Fibroblast of lung (primary cell): Measurements from ENCODE around the gene JAM2. TPM values are rescaled to one million over a fixed set of nuclear protein-coding genes. Genes with fewer than 3 reads are reported as not detected.

ENCODE experiments used
- DNase-seq, 2 donors: peaks; one replicate each; pipeline versions ENCODE4 v3.0.0 to v3.0.0-alpha.2; 2010; ENCODE audit warnings: low read depth in 2 of 2
- H2AFZ ChIP-seq: 2 replicates; pipeline ENCODE4 v1.5.1; 2012; ENCODE audit warnings: low read length, control low read depth, inconsistent platforms
- H3K27ac ChIP-seq: 2 replicates; pipeline ENCODE4 v1.5.1; 2011; ENCODE audit warnings: low read length, control low read depth; ENCODE audit not compliant: insufficient read depth
- H3K27me3 ChIP-seq: 2 replicates; pipeline ENCODE4 v1.5.1; 2011; ENCODE audit warnings: mild to moderate bottlenecking, low read length; ENCODE audit not compliant: control insufficient read depth, insufficient read depth
- H3K36me3 ChIP-seq: 2 replicates; pipeline ENCODE4 v1.5.1; 2011; ENCODE audit warnings: low read length; ENCODE audit not compliant: control insufficient read depth, insufficient read depth
- H3K4me1 ChIP-seq: 2 replicates; pipeline ENCODE4 v1.5.1; 2011; ENCODE audit warnings: low read length; ENCODE audit not compliant: control insufficient read depth, insufficient read depth; ENCODE audit errors: extremely low read depth
- H3K4me2 ChIP-seq: 2 replicates; pipeline ENCODE4 v1.5.1; 2011; ENCODE audit warnings: low read length, control low read depth; ENCODE audit not compliant: insufficient read depth; ENCODE audit errors: extremely low read depth
- H3K4me3 ChIP-seq, 4 experiments: fragments of 200-600 bp in 1 of 4; sonication (generic) in 1 of 4; replicated peaks in 1 of 4; 2 replicates each; pipeline ENCODE4 v1.5.1; 2011 to 2016; ENCODE audit warnings: low read length in 4 of 4, low read depth in 3 of 4, mild to moderate bottlenecking in 3 of 4, control low read depth in 2 of 4, inconsistent platforms in 1 of 4, mixed read lengths in 1 of 4; ENCODE audit not compliant: insufficient read depth in 1 of 4; ENCODE audit errors: control extremely low read depth in 1 of 4
- H3K79me2 ChIP-seq: 2 replicates; pipeline ENCODE4 v1.5.1; 2012; ENCODE audit warnings: mild to moderate bottlenecking, low read length, inconsistent platforms; ENCODE audit not compliant: control insufficient read depth, insufficient read depth
- H3K9ac ChIP-seq: 2 replicates; pipeline ENCODE4 v1.5.1; 2011; ENCODE audit warnings: mild to moderate bottlenecking, low read length, control low read depth; ENCODE audit not compliant: insufficient read depth
- H3K9me3 ChIP-seq: 2 replicates; pipeline ENCODE4 v1.5.1; 2012; ENCODE audit warnings: low read depth, low read length; ENCODE audit not compliant: control insufficient read depth, insufficient read depth
- H4K20me1 ChIP-seq: 2 replicates; pipeline ENCODE4 v1.5.1; 2011; ENCODE audit warnings: low read length; ENCODE audit not compliant: control insufficient read depth, insufficient read depth; ENCODE audit errors: extremely low read depth
- EZH2 ChIP-seq: IDR thresholded peaks from 2 replicates; pipeline ENCODE4 v1.5.1; 2012; ENCODE audit warnings: low read length, control low read depth, mild to moderate bottlenecking; ENCODE audit errors: missing control alignments
- polyA plus RNA-seq, 2 donors: library from polyadenylated mRNA; depleted of rRNA in 1 of 2; stranded (reverse) in 1 of 2; unstranded in 1 of 2; fragments of >200 nt; gene quantifications; 2 replicates each; pipeline ENCODE4 v1.2.1, GENCODE V29; 2011 to 2012; ENCODE audit warnings: missing spikeins in 1 of 2
- total RNA-seq: library from RNA; depleted of rRNA; stranded (reverse); fragments of >200 nt; gene quantifications from 2 replicates; pipeline ENCODE4 v1.2.1, GENCODE V29; 2014
- TF ChIP-seq, protein P1 (sequence below), 2 donors: IDR thresholded peaks in 1 of 2; conservative IDR thresholded peaks in 1 of 2; 1 replicate in 1 of 2; 2 replicates in 1 of 2; pipeline ENCODE4 v1.5.1; 2011 to 2012; ENCODE audit warnings: low read length in 2 of 2, control low read depth in 1 of 2, inconsistent platforms in 1 of 2, low read depth in 1 of 2, mild to moderate bottlenecking in 1 of 2

The JAM2 gene
- total and polyA plus RNA-seq, 2 donors (not counting 1 experiment from before 2014, with no cell fraction given), result 1.4 to 2.1 TPM

DNA sequence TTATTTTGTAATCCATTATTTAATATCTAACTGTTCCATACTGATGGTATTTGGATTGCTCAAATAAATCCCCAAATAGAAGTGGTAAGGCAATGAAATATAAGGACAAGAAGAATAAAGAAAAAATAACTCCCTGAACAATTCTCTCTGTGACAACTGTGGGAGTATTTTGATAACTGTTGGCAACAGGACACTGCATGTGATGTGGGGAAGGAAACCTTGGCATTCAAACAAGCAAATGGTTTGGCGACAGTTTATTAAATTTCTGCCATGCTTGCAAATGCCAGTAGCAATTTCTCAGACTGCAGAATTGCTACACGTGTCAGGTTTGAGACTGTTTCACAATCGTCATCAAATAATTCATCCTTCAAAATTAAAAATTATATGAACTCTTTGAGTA, 23.2 kb upstream of the JAM2 start:
- Histone ChIP-seq H3K79me2 (no peaks in the 10 kb centered on the region), H3K9me3 (no peaks in the 10 kb centered on the region), H3K36me3 (no peaks in the 10 kb centered on the region), H3K4me1 (no peaks in the 10 kb centered on the region), H4K20me1 (no peaks in the 10 kb centered on the region), H3K4me3 (no peak overlapping the region), H3K27me3 (no peaks in the 10 kb centered on the region), H3K9ac (no peak overlapping the region), H3K4me2 (no peak overlapping the region), H3K27ac (no peak overlapping the region), H2AFZ (no peak overlapping the region)
- DNase-seq, result no peak
- TF ChIP-seq EZH2, result no peak
- TF ChIP-seq, protein P1, sequence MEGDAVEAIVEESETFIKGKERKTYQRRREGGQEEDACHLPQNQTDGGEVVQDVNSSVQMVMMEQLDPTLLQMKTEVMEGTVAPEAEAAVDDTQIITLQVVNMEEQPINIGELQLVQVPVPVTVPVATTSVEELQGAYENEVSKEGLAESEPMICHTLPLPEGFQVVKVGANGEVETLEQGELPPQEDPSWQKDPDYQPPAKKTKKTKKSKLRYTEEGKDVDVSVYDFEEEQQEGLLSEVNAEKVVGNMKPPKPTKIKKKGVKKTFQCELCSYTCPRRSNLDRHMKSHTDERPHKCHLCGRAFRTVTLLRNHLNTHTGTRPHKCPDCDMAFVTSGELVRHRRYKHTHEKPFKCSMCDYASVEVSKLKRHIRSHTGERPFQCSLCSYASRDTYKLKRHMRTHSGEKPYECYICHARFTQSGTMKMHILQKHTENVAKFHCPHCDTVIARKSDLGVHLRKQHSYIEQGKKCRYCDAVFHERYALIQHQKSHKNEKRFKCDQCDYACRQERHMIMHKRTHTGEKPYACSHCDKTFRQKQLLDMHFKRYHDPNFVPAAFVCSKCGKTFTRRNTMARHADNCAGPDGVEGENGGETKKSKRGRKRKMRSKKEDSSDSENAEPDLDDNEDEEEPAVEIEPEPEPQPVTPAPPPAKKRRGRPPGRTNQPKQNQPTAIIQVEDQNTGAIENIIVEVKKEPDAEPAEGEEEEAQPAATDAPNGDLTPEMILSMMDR (conservative IDR thresholded peaks at IDR 0.05 in 1 of 2, IDR thresholded peaks at IDR 0.05 in 1 of 2; ENCODE audit: low read depth in 1 of 2, low read length in 2 of 2), result no peak

DNA sequence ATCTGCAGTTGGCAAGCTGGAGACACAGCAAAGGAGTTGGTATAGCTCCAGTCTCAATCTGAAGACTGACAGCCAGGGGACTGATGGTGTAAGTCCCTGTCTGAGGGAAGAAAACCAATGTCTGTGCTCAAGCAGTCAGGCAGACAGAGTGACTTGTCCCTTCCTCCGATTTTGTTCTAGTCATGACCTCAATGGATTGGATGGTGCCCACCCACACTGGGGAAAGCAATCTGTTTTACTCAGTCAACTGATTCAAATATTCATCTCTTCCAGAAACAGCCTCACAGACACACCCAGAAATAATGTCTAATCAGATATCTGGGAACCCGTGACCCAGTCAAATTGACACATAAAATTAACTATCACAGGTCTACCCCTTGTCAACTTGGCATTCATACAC, 19.9 kb upstream of the JAM2 start:
- H3K4me2 ChIP-seq, result no peak overlapping the region
- no peaks in the 10 kb centered on the region for H3K36me3 ChIP-seq
- TF ChIP-seq, protein P1 (conservative IDR thresholded peaks at IDR 0.05 in 1 of 2, IDR thresholded peaks at IDR 0.05 in 1 of 2; ENCODE audit: low read depth in 1 of 2, low read length in 2 of 2), result no peak
- no peak for TF ChIP-seq EZH2
- DNase-seq, result no peak
- no peaks in the 10 kb centered on the region for H3K9me3 ChIP-seq
- H3K27me3 ChIP-seq, result no peaks in the 10 kb centered on the region
- H4K20me1 ChIP-seq, result no peaks in the 10 kb centered on the region
- H2AFZ ChIP-seq, result no peak overlapping the region
- H3K4me3 ChIP-seq, result no peak overlapping the region
- no peaks in the 10 kb centered on the region for H3K4me1 ChIP-seq
- H3K27ac ChIP-seq, result no peak overlapping the region
- H3K9ac ChIP-seq, result no peak overlapping the region
- H3K79me2 ChIP-seq, result no peaks in the 10 kb centered on the region

DNA sequence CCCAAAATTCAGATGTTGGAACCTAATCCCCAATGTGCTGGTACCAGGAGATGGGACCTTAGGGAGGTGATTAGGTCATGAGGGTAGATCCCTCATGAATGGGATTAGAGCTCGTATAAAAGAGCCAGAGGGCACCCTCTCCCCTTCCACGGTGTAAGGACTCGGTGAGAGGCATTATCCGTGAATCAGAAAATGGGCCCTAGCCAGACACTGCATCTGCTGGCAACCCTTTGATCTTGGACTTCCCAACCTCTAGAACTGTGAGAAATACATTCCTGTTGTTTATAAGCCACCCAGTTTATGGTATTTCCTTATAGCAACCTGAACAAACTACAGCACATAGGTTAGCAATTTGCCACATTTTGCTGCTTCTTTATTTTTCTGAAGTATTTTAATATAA, 14.5 kb upstream of the JAM2 start:
- H3K9me3 ChIP-seq, result no peaks in the 10 kb centered on the region
- no peak overlapping the region for H2AFZ ChIP-seq
- no peaks in the 10 kb centered on the region for H3K36me3 ChIP-seq
- peaks cover 8% of the 10 kb centered on the region for H3K27me3 ChIP-seq
- H3K4me1 ChIP-seq, result no peaks in the 10 kb centered on the region
- no peak for DNase-seq
- H3K27ac ChIP-seq, result no peak overlapping the region
- H3K4me2 ChIP-seq, result no peak overlapping the region
- no peak overlapping the region for H3K9ac ChIP-seq
- H3K4me3 ChIP-seq, result no peak overlapping the region
- H3K79me2 ChIP-seq, result no peaks in the 10 kb centered on the region
- no peaks in the 10 kb centered on the region for H4K20me1 ChIP-seq
- TF ChIP-seq, protein P1 (conservative IDR thresholded peaks at IDR 0.05 in 1 of 2, IDR thresholded peaks at IDR 0.05 in 1 of 2; ENCODE audit: low read depth in 1 of 2, low read length in 2 of 2), result no peak
- no peak for TF ChIP-seq EZH2
